ENCODE measurements around the gene TSPAN3. TPM values are rescaled to one million over a fixed set of nuclear protein-coding genes. Genes with fewer than 3 reads are reported as not detected.

Gene TSPAN3
- polyA plus RNA-seq, 1 experiment = 344 TPM

- POLR2A ChIA-PET = no interaction called here
- no peaks in the 10 kb centered on the region for H3K36me3 ChIP-seq (ENCODE audit: control insufficient read depth, insufficient read depth, low read length)
- no peak for DNase-seq (ENCODE audit: low read depth)
- CTCF ChIA-PET = interaction anchor here (0.6 kb wide), 1 partner anchor 26 kb away, joined by 3 read pairs; no protein-coding TSS in a partner anchor
- TF ChIP-seq CTCF (IDR thresholded peaks at IDR 0.05; ENCODE audit: insufficient read depth, low read depth, low read length) = no peak
- peaks cover 7% of the 10 kb centered on the region for H3K27me3 ChIP-seq (ENCODE audit: control insufficient read depth, insufficient read depth, low read length)
- no peak overlapping the region for H3K4me3 ChIP-seq (ENCODE audit: low read depth, low read length)
Observed at GRCh38 chr15:76993114-76993725, 77.7 kb downstream of the TSPAN3 start.

GRCh38 chr15:76991741-76992645 lies 78.9 kb downstream of the TSPAN3 start:
- no peak for TF ChIP-seq CTCF (IDR thresholded peaks at IDR 0.05; ENCODE audit: insufficient read depth, low read depth, low read length)
- DNase-seq (ENCODE audit: low read depth) = no peak
- ChIA-PET POLR2A (no interaction called here), CTCF (interaction anchor here (0.6 to 1.1 kb wide), 2 partner anchors 25 to 551 kb away, joined by 3 to 4 read pairs; no protein-coding TSS in a partner anchor)
- Histone ChIP-seq H3K27me3 (ENCODE audit: control insufficient read depth, insufficient read depth, low read length) (peaks cover 7% of the 10 kb centered on the region), H3K4me3 (ENCODE audit: low read depth, low read length) (no peak overlapping the region), H3K36me3 (ENCODE audit: control insufficient read depth, insufficient read depth, low read length) (no peaks in the 10 kb centered on the region)

Other genes with a start within 250 kb of the TSPAN3 start
- gene SCAPER, start 165.8 kb downstream of the TSPAN3 start, polyA plus RNA-seq (2011; rRNA removed) = 2.3 and 2.6 TPM in 2 replicates
- 30.8 and 68.5 TPM in 2 replicates for gene RCN2, start 139.4 kb downstream of the TSPAN3 start, polyA plus RNA-seq (2011; rRNA removed)
- not detected in 2 replicates for gene PSTPIP1, start 76.0 kb downstream of the TSPAN3 start, polyA plus RNA-seq (2011; rRNA removed)

All from BJ (cell line).